Measurements from ENCODE around the gene NHEJ1.
A peak's percentile ranks its signal among the peaks of the same experiment; 100 is the strongest.

Gene NHEJ1

DNA sequence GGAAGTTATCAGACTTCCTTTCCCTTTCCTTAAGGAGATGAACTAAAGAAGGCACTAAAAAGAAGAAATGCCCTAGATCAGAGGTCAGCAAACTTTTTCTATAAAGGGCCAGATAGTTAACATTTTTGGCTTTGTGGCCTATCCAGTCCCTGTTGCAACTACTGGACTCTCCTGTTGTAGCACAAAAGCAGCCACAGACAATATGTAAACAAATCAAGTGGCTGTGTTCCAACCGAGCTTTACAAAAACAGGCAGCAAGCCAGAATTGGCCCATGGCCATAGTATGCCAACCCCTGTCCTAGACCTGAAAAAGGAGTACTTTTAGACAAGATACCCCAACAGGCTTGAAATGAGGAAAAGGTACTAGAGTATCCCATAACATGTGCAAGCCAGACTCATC is 10.9 kb downstream of the NHEJ1 start:
- DNase-seq (ENCODE audit: low read depth) = peak; percentile 55
- TF ChIP-seq, protein P1, sequence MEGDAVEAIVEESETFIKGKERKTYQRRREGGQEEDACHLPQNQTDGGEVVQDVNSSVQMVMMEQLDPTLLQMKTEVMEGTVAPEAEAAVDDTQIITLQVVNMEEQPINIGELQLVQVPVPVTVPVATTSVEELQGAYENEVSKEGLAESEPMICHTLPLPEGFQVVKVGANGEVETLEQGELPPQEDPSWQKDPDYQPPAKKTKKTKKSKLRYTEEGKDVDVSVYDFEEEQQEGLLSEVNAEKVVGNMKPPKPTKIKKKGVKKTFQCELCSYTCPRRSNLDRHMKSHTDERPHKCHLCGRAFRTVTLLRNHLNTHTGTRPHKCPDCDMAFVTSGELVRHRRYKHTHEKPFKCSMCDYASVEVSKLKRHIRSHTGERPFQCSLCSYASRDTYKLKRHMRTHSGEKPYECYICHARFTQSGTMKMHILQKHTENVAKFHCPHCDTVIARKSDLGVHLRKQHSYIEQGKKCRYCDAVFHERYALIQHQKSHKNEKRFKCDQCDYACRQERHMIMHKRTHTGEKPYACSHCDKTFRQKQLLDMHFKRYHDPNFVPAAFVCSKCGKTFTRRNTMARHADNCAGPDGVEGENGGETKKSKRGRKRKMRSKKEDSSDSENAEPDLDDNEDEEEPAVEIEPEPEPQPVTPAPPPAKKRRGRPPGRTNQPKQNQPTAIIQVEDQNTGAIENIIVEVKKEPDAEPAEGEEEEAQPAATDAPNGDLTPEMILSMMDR (conservative IDR thresholded peaks at IDR 0.05; ENCODE audit: low read depth, low read length) = no peak
- no peak overlapping the region for H3K4me3 ChIP-seq (ENCODE audit: low read depth, low read length)

DNA sequence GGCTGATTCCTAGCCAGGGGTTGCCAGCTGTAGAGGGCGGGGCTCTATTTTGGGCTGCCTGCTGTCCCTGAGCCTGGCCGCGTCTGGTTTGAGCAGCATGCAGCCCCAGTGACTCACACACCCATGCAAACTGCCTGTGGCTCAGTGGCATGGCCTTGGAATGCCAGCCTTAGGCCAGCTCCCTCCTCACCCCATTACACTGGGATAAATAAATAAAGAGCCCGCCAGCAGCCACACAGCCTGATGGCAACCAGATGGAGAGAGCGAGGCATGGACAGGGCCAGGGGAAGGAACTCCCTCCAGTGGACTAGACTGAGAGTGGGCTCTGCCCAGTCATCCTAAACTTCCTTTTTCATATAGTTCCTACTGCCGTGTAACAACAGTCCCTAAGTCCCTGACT is 18.3 kb downstream of the NHEJ1 start:
- H3K4me3 ChIP-seq (ENCODE audit: low read depth, low read length) = no peak overlapping the region
- TF ChIP-seq, protein P1 (conservative IDR thresholded peaks at IDR 0.05; ENCODE audit: low read depth, low read length) = peak; percentile 28
- peak; percentile 26 for DNase-seq (ENCODE audit: low read depth)

DNA sequence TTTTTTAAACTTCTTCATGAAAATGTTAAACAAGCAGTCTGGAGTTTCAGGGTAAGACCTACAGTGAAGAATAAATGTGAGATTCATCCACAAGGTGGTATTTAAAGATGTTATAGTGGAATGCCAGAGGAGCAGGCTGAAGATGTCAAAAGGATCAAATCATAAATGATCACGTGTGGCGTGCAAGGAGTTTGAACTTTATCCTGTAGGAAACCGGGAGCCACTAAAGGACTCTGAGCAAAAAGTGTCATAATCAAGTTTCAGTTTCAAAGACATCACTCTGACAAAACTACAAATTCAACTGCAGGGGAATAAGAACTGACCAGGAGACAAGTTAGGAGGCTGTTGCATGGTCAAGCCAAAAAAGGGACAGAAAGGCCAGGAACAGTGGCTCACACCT is 19.9 kb downstream of the NHEJ1 start:
- no peak overlapping the region for H3K4me3 ChIP-seq (ENCODE audit: low read depth, low read length)
- TF ChIP-seq, protein P1 (conservative IDR thresholded peaks at IDR 0.05; ENCODE audit: low read depth, low read length) = no peak
- no peak for DNase-seq (ENCODE audit: low read depth)

DNA sequence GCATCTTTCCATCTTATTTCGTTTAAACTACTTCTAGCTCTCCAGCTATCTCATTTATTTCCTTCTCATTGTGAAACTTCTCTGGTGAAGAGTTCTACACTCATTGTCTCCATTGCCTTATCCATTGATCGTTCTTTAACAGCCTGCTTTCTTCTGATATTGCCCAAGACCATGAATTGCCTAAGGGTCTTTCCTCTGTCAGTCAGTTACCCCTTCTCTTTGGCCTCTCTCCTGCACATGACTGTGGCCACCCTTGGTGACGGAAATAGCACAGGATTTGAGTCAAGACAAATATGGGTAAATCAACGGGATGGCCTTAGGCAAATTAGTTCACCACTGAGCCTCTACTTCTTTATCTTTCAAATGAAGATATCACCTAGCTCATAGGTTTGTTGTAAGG is 26.6 kb downstream of the NHEJ1 start:
- TF ChIP-seq, protein P1 (conservative IDR thresholded peaks at IDR 0.05; ENCODE audit: low read depth, low read length) = no peak
- DNase-seq (ENCODE audit: low read depth) = no peak
- no peak overlapping the region for H3K4me3 ChIP-seq (ENCODE audit: low read depth, low read length)

DNA sequence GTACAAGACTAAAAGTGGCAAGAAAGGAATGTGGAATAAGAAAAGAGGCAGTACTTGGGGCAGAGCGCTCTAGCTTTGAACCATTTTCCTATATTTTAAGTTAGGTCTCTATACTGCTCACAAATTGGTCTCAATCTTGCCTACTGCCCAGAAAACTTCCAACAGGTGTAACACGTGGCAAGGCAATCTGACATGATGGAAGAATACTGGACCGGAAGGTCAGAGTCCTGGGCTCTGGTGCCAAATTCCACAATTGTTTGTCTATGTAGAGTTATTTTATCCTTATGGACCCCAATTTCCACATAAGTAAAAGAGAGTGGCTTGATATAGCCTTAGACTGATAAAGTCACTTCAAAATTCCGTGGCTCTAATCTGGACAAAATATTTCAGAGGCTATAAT is 28.9 kb downstream of the NHEJ1 start:
- no peak overlapping the region for H3K4me3 ChIP-seq (ENCODE audit: low read depth, low read length)
- TF ChIP-seq, protein P1 (conservative IDR thresholded peaks at IDR 0.05; ENCODE audit: low read depth, low read length) = no peak
- DNase-seq (ENCODE audit: low read depth) = no peak

DNA sequence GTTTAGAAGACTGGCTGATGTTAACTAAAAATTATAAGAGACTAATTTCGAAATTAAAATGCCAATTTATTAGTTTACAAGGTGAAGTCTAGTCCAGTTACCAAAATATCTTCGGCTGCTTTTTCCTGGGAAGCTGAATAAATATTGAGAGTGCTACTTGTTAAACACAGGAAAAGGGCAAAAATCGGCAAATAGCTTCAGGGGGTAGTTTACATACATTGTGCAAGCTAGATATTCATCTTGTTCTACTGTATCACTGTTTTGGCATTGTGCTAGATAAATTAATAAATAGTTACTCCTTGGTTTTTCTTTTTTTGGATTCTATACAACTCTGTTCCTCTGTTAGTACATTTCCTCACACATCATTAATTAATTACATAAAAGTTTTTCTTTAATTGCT is 29.3 kb downstream of the NHEJ1 start:
- TF ChIP-seq, protein P1 (conservative IDR thresholded peaks at IDR 0.05; ENCODE audit: low read depth, low read length) = no peak
- no peak for DNase-seq (ENCODE audit: low read depth)
- H3K4me3 ChIP-seq (ENCODE audit: low read depth, low read length) = no peak overlapping the region

DNA sequence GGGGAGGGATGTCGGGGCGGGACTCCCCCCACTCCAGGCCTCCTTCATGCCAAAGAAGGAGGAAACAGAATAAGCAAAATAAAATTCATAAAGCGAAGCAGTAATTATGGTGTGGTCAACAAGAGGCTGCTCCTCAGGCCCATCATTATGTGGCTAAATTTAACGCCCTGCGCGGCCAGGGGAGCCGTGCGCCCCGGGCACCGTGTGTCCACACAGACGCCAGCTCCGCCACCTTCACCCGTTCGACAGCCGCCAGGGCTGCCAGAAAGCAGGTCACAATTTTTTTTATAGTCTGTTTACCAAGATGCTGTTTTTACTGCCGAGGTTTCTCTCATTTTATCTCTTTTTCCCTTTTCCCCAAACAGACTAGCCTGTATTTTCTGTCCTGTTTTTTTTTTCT is 31.0 kb downstream of the NHEJ1 start:
- H3K4me3 ChIP-seq (ENCODE audit: low read depth, low read length) = no peak overlapping the region
- TF ChIP-seq, protein P1 (conservative IDR thresholded peaks at IDR 0.05; ENCODE audit: low read depth, low read length) = no peak
- DNase-seq (ENCODE audit: low read depth) = no peak
